Neural progenitor cell (in vitro differentiated cells): ENCODE measurements around the gene B3GNT4.

ENCODE experiments used
- EZH2 ChIP-seq: fragments of 200-600 bp; sonication (generic); IDR thresholded peaks from 2 replicates; pipeline ENCODE4 v1.6.1; 2017; ENCODE audit warnings: antibody characterized with exemption, mild to moderate bottlenecking, moderate library complexity
- EZH2phosphoT487 ChIP-seq: fragments of 200-600 bp; sonication (generic); IDR thresholded peaks from 2 replicates; pipeline ENCODE4 v1.6.1; 2017; ENCODE audit warnings: antibody characterized with exemption
- TF ChIP-seq, protein P1 (sequence below): fragments of 200-600 bp; sonication (generic); IDR thresholded peaks from 2 replicates; pipeline ENCODE4 v1.5.1; 2017; ENCODE audit warnings: antibody characterized with exemption, mild to moderate bottlenecking

GRCh38 chr12:122171399-122171798 is 32.1 kb upstream of the B3GNT4 start:
- TF ChIP-seq, protein P1, sequence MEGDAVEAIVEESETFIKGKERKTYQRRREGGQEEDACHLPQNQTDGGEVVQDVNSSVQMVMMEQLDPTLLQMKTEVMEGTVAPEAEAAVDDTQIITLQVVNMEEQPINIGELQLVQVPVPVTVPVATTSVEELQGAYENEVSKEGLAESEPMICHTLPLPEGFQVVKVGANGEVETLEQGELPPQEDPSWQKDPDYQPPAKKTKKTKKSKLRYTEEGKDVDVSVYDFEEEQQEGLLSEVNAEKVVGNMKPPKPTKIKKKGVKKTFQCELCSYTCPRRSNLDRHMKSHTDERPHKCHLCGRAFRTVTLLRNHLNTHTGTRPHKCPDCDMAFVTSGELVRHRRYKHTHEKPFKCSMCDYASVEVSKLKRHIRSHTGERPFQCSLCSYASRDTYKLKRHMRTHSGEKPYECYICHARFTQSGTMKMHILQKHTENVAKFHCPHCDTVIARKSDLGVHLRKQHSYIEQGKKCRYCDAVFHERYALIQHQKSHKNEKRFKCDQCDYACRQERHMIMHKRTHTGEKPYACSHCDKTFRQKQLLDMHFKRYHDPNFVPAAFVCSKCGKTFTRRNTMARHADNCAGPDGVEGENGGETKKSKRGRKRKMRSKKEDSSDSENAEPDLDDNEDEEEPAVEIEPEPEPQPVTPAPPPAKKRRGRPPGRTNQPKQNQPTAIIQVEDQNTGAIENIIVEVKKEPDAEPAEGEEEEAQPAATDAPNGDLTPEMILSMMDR, result no peak
- TF ChIP-seq EZH2phosphoT487 (no peak), EZH2 (no peak)
